NCI-H69 (cell line): Measurements from ENCODE around the gene FRMD4A.
"Not testable (repeated sequence)": the region's sequence is repeated elsewhere in the genome, so short reads cannot be mapped to it uniquely, and the experiment has no call there.

ENCODE experiments used
- DNase-seq: peaks from one replicate; lab custom pipeline; 2025; lab: John Stamatoyannopoulos, UW

Gene FRMD4A

GRCh38 chr10:14150526-14150925 is 180.2 kb downstream of the FRMD4A start:
- DNase-seq: no peak

GRCh38 chr10:14146501-14146900 is 184.2 kb downstream of the FRMD4A start:
- DNase-seq: peak; percentile 24

GRCh38 chr10:14146025-14146424 is 184.7 kb downstream of the FRMD4A start:
- no peak for DNase-seq

- peak; percentile 89 for DNase-seq
These were observed 186.3 kb downstream of the FRMD4A start for GRCh38 chr10:14144451-14144850.

GRCh38 chr10:14142606-14143250 is 188.0 kb downstream of the FRMD4A start:
- no peak for DNase-seq

GRCh38 chr10:14141283-14141682 is 189.4 kb downstream of the FRMD4A start:
- peak; percentile 12 for DNase-seq

GRCh38 chr10:14137391-14137790 is 193.3 kb downstream of the FRMD4A start:
- no peak for DNase-seq

- DNase-seq: not testable (repeated sequence)
These were observed 195.5 kb downstream of the FRMD4A start for GRCh38 chr10:14135196-14135595.

GRCh38 chr10:14134275-14134674 is 196.4 kb downstream of the FRMD4A start:
- no peak for DNase-seq

GRCh38 chr10:14131261-14131960 is 199.3 kb downstream of the FRMD4A start:
- DNase-seq: no peak

GRCh38 chr10:14129770-14130169 is 201.0 kb downstream of the FRMD4A start:
- DNase-seq: no peak

- no peak for DNase-seq
These were observed 202.2 kb downstream of the FRMD4A start for GRCh38 chr10:14128519-14128918.

GRCh38 chr10:14126697-14127440 is 203.9 kb downstream of the FRMD4A start:
- DNase-seq: no peak

- DNase-seq: no peak
These were observed 205.2 kb downstream of the FRMD4A start for GRCh38 chr10:14125564-14125963.

- no peak for DNase-seq
These were observed 205.8 kb downstream of the FRMD4A start for GRCh38 chr10:14124941-14125340.

- DNase-seq: no peak
These were observed 207.6 kb downstream of the FRMD4A start for GRCh38 chr10:14123139-14123538.

GRCh38 chr10:14120812-14121211 is 209.9 kb downstream of the FRMD4A start:
- DNase-seq: no peak

GRCh38 chr10:14118953-14119352 is 211.8 kb downstream of the FRMD4A start:
- no peak for DNase-seq

- DNase-seq: no peak
These were observed 213.9 kb downstream of the FRMD4A start for GRCh38 chr10:14116837-14117236.

GRCh38 chr10:14116021-14116420 is 214.7 kb downstream of the FRMD4A start:
- no peak for DNase-seq

- no peak for DNase-seq
These were observed 215.9 kb downstream of the FRMD4A start for GRCh38 chr10:14114791-14115190.

GRCh38 chr10:14112056-14112455 is 218.7 kb downstream of the FRMD4A start:
- no peak for DNase-seq

- peak; percentile 78 for DNase-seq
These were observed 219.5 kb downstream of the FRMD4A start for GRCh38 chr10:14111208-14111607.
